ENCODE results near the gene RBM8A.
"Not testable (repeated sequence)": the region's sequence is repeated elsewhere in the genome, so short reads cannot be mapped to it uniquely, and the experiment has no call there.

Gene RBM8A

GRCh38 chr1:145937436-145937835, 10.2 kb upstream of the RBM8A start:
- H3K9me3 ChIP-seq (ENCODE audit: control insufficient read depth, low read length) = no peaks in the 10 kb centered on the region
- peaks cover 58% of the 10 kb centered on the region for H3K36me3 ChIP-seq (ENCODE audit: control insufficient read depth, insufficient read depth, low read length)
- WGBS, 2 experiments (ENCODE audit: insufficient coverage in 2 of 2) = 100% methylated on average over 1 of the region's 1 CpG; no CpG with 5 or more reads in 1 of the 2 experiments
- H3K4me3 ChIP-seq (ENCODE audit: extremely low read depth, insufficient read depth, low read length, poor library complexity, severe bottlenecking) = no peak overlapping the region
- no peaks in the 10 kb centered on the region for H3K4me1 ChIP-seq (ENCODE audit: control insufficient read depth, insufficient read depth, low read length, poor library complexity, severe bottlenecking)
- no peak overlapping the region for H3K27ac ChIP-seq (ENCODE audit: low read depth, low read length, severe bottlenecking)

GRCh38 chr1:145936247-145936646, 9.0 kb upstream of the RBM8A start:
- Histone ChIP-seq H3K4me3 (ENCODE audit: extremely low read depth, insufficient read depth, low read length, poor library complexity, severe bottlenecking) (no peak overlapping the region), H3K4me1 (ENCODE audit: control insufficient read depth, insufficient read depth, low read length, poor library complexity, severe bottlenecking) (no peaks in the 10 kb centered on the region), H3K27ac (ENCODE audit: low read depth, low read length, severe bottlenecking) (no peak overlapping the region), H3K36me3 (ENCODE audit: control insufficient read depth, insufficient read depth, low read length) (peaks cover 51% of the 10 kb centered on the region), H3K9me3 (ENCODE audit: control insufficient read depth, low read length) (no peaks in the 10 kb centered on the region)
- WGBS, 2 experiments (ENCODE audit: insufficient coverage in 2 of 2) = 91 to 96% methylated on average over 3 to 5 of the region's 8 CpGs

- peaks cover 51% of the 10 kb centered on the region for H3K36me3 ChIP-seq (ENCODE audit: control insufficient read depth, insufficient read depth, low read length)
- no peak overlapping the region for H3K4me3 ChIP-seq (ENCODE audit: extremely low read depth, insufficient read depth, low read length, poor library complexity, severe bottlenecking)
- no peak overlapping the region for H3K27ac ChIP-seq (ENCODE audit: low read depth, low read length, severe bottlenecking)
- H3K9me3 ChIP-seq (ENCODE audit: control insufficient read depth, low read length) = no peaks in the 10 kb centered on the region
- H3K4me1 ChIP-seq (ENCODE audit: control insufficient read depth, insufficient read depth, low read length, poor library complexity, severe bottlenecking) = no peaks in the 10 kb centered on the region
These were observed 8.4 kb upstream of the RBM8A start for GRCh38 chr1:145935708-145936107.

- not testable (repeated sequence) for H3K9me3 ChIP-seq (ENCODE audit: control insufficient read depth, low read length); H3K4me1 ChIP-seq (ENCODE audit: control insufficient read depth, insufficient read depth, low read length, poor library complexity, severe bottlenecking); H3K4me3 ChIP-seq (ENCODE audit: extremely low read depth, insufficient read depth, low read length, poor library complexity, severe bottlenecking); H3K27ac ChIP-seq (ENCODE audit: low read depth, low read length, severe bottlenecking)
- WGBS, 2 experiments (ENCODE audit: insufficient coverage in 2 of 2) = 17 to 25% methylated on average over 1 to 4 of the region's 9 CpGs
- peaks cover 37% of the 10 kb centered on the region for H3K36me3 ChIP-seq (ENCODE audit: control insufficient read depth, insufficient read depth, low read length)
These were observed 5.3 kb upstream of the RBM8A start for GRCh38 chr1:145932522-145933009.

GRCh38 chr1:145927916-145928643, 796 bp upstream of the RBM8A start:
- Histone ChIP-seq H3K4me3 (ENCODE audit: extremely low read depth, insufficient read depth, low read length, poor library complexity, severe bottlenecking) (peak overlapping the region; percentile 86), H3K4me1 (ENCODE audit: control insufficient read depth, insufficient read depth, low read length, poor library complexity, severe bottlenecking) (no peaks in the 10 kb centered on the region), H3K27ac (ENCODE audit: low read depth, low read length, severe bottlenecking) (peak overlapping the region; percentile 89), H3K9me3 (ENCODE audit: control insufficient read depth, low read length) (no peaks in the 10 kb centered on the region), H3K36me3 (ENCODE audit: control insufficient read depth, insufficient read depth, low read length) (peaks cover 30% of the 10 kb centered on the region)
- WGBS, 2 experiments (ENCODE audit: insufficient coverage in 2 of 2) = 73 to 75% methylated on average over 10 to 11 of the region's 20 CpGs

GRCh38 chr1:145926686-145927062, 610 bp downstream of the RBM8A start:
- Histone ChIP-seq H3K4me3 (ENCODE audit: extremely low read depth, insufficient read depth, low read length, poor library complexity, severe bottlenecking) (peak overlapping the region; percentile 86), H3K27ac (ENCODE audit: low read depth, low read length, severe bottlenecking) (peak overlapping the region; percentile 89), H3K4me1 (ENCODE audit: control insufficient read depth, insufficient read depth, low read length, poor library complexity, severe bottlenecking) (no peaks in the 10 kb centered on the region), H3K36me3 (ENCODE audit: control insufficient read depth, insufficient read depth, low read length) (peaks cover 40% of the 10 kb centered on the region), H3K9me3 (ENCODE audit: control insufficient read depth, low read length) (no peaks in the 10 kb centered on the region)
- 12 to 24% methylated on average over 8 to 17 of the region's 19 CpGs for WGBS, 2 experiments (ENCODE audit: insufficient coverage in 2 of 2)

- H3K36me3 ChIP-seq (ENCODE audit: control insufficient read depth, insufficient read depth, low read length) = peaks cover 40% of the 10 kb centered on the region
- H3K4me3 ChIP-seq (ENCODE audit: extremely low read depth, insufficient read depth, low read length, poor library complexity, severe bottlenecking) = no peak overlapping the region
- H3K9me3 ChIP-seq (ENCODE audit: control insufficient read depth, low read length) = no peaks in the 10 kb centered on the region
- peaks cover 6% of the 10 kb centered on the region for H3K4me1 ChIP-seq (ENCODE audit: control insufficient read depth, insufficient read depth, low read length, poor library complexity, severe bottlenecking)
- WGBS, 2 experiments (ENCODE audit: insufficient coverage in 2 of 2) = 100% methylated on average over 1 of the region's 2 CpGs; no CpG with 5 or more reads in 1 of the 2 experiments
- H3K27ac ChIP-seq (ENCODE audit: low read depth, low read length, severe bottlenecking) = no peak overlapping the region
These were observed 5.0 kb downstream of the RBM8A start for GRCh38 chr1:145922266-145922665.

- no CpG with 5 or more reads among the region's 4 CpGs for WGBS, 2 experiments (ENCODE audit: insufficient coverage in 2 of 2)
- H3K4me3 ChIP-seq (ENCODE audit: extremely low read depth, insufficient read depth, low read length, poor library complexity, severe bottlenecking) = not testable (repeated sequence)
These were observed 7.0 kb downstream of the RBM8A start for GRCh38 chr1:145920297-145920696.

GRCh38 chr1:145918992-145919939, 8.0 kb downstream of the RBM8A start:
- 17% methylated on average over 21 to 22 of the region's 33 CpGs for WGBS, 2 experiments (ENCODE audit: insufficient coverage in 2 of 2)
- H3K9me3 ChIP-seq (ENCODE audit: control insufficient read depth, low read length) = no peaks in the 10 kb centered on the region
- peaks cover 7% of the 10 kb centered on the region for H3K4me1 ChIP-seq (ENCODE audit: control insufficient read depth, insufficient read depth, low read length, poor library complexity, severe bottlenecking)
- H3K27ac ChIP-seq (ENCODE audit: low read depth, low read length, severe bottlenecking) = peak overlapping the region; percentile 30
- peaks cover 50% of the 10 kb centered on the region for H3K36me3 ChIP-seq (ENCODE audit: control insufficient read depth, insufficient read depth, low read length)
- peak overlapping the region; percentile 80 for H3K4me3 ChIP-seq (ENCODE audit: extremely low read depth, insufficient read depth, low read length, poor library complexity, severe bottlenecking)

More at GRCh38 chr1:145920297-145920696, 7.0 kb downstream of the RBM8A start:
- H3K36me3 ChIP-seq (ENCODE audit: control insufficient read depth, insufficient read depth, low read length) = peaks cover 44% of the 10 kb centered on the region
- H3K9me3 ChIP-seq (ENCODE audit: control insufficient read depth, low read length); H3K27ac ChIP-seq (ENCODE audit: low read depth, low read length, severe bottlenecking); H3K4me1 ChIP-seq (ENCODE audit: control insufficient read depth, insufficient read depth, low read length, poor library complexity, severe bottlenecking): not testable (repeated sequence)

GRCh38 chr1:145918144-145918991, 8.9 kb downstream of the RBM8A start, which contains the start of gene PEX11B:
Gene PEX11B, minus strand, starts transcription at chr1:145918717. Its CDS starts 29 bp downstream, at chr1:145918688.
- peak within 1 kb of the TSS; percentile 80 for H3K4me3 ChIP-seq (ENCODE audit: extremely low read depth, insufficient read depth, low read length, poor library complexity, severe bottlenecking)
- whole genome bisulfite sequencing, 2 experiments (ENCODE audit: insufficient coverage in 2 of 2) = 2 to 4% methylated on average over 41 to 42 of the region's 51 CpGs
- H3K36me3 ChIP-seq (ENCODE audit: control insufficient read depth, insufficient read depth, low read length) = peaks cover 50% of the 10 kb centered on the region
- H3K27ac ChIP-seq (ENCODE audit: low read depth, low read length, severe bottlenecking) = peak within 1 kb of the TSS; percentile 30
- H3K4me1 ChIP-seq (ENCODE audit: control insufficient read depth, insufficient read depth, low read length, poor library complexity, severe bottlenecking) = peaks cover 7% of the 10 kb centered on the region
- no peaks in the 10 kb centered on the region for H3K9me3 ChIP-seq (ENCODE audit: control insufficient read depth, low read length)
